ENCODE measurements around the gene PLA2R1.
A peak's percentile ranks its signal among the peaks of the same experiment; 100 is the strongest.

Gene PLA2R1

DNA sequence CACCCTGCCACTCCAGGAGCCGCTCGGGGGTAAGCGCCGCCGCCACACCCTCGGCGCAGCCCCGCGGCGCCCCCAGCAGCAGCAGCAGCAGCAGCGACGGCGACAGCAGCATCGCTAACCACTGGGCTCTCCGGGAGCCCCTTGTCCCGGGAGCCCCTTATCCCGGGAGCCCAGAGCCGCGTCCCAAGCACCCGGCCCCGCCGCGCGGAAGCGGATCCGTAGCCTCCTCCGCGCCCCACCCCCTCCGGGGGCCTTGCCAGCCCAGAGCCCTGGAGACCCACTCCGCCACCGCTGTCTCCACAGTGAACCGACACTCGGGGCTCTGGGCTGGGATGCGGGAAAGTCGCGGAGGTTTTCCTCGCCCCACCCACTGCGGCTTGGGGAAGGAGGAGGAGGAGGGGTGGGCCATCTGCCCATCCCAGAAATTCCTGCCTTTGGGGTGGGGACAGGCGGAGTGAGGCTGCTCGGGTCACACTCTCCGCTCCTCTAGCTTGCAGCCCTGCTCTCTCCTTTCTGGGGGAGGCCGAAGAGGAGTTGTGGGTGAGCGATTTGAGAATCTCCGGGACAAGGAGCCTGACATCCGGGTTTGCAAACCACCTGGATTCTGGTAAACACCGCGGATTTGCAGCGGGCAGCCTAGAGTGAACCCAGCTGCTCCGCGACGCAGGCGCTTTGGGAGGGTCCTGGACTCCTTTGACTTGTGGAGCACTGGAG is at the start of gene PLA2R1:
Gene PLA2R1 (minus strand): TSS at position 324 of the 714 bp plus-strand sequence. CDS start 212 bp downstream, at position 112.
- Histone ChIP-seq H3K9ac (ENCODE audit: low read length) (no peak within 1 kb of the TSS), H4K20me1 (ENCODE audit: insufficient read depth, low read length) (no peaks in the 10 kb centered on the region), H3K4me2 (ENCODE audit: low read length) (no peak within 1 kb of the TSS), H3K36me3 (replicated peaks; ENCODE audit: low read depth, low read length) (no peaks in the 10 kb centered on the region), H3K27ac (ENCODE audit: low read length) (no peak within 1 kb of the TSS), H3K27me3 (ENCODE audit: low read depth, low read length) (no peaks in the 10 kb centered on the region), H2AFZ (ENCODE audit: low read depth, low read length) (no peak within 1 kb of the TSS), H3K79me2 (ENCODE audit: low read length) (no peaks in the 10 kb centered on the region), H3K4me1 (ENCODE audit: low read length) (no peaks in the 10 kb centered on the region), H3K4me3 (ENCODE audit: low read length) (no peak within 1 kb of the TSS), H3K9me3 (ENCODE audit: insufficient read depth, low read length) (no peaks in the 10 kb centered on the region)
- no peak for TF ChIP-seq EZH2phosphoT487 (IDR thresholded peaks at IDR 0.05; ENCODE audit: low read depth)
- TF ChIP-seq, protein P1, sequence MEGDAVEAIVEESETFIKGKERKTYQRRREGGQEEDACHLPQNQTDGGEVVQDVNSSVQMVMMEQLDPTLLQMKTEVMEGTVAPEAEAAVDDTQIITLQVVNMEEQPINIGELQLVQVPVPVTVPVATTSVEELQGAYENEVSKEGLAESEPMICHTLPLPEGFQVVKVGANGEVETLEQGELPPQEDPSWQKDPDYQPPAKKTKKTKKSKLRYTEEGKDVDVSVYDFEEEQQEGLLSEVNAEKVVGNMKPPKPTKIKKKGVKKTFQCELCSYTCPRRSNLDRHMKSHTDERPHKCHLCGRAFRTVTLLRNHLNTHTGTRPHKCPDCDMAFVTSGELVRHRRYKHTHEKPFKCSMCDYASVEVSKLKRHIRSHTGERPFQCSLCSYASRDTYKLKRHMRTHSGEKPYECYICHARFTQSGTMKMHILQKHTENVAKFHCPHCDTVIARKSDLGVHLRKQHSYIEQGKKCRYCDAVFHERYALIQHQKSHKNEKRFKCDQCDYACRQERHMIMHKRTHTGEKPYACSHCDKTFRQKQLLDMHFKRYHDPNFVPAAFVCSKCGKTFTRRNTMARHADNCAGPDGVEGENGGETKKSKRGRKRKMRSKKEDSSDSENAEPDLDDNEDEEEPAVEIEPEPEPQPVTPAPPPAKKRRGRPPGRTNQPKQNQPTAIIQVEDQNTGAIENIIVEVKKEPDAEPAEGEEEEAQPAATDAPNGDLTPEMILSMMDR (IDR thresholded peaks at IDR 0.05; ENCODE audit: low read depth, low read length) = no peak

DNA sequence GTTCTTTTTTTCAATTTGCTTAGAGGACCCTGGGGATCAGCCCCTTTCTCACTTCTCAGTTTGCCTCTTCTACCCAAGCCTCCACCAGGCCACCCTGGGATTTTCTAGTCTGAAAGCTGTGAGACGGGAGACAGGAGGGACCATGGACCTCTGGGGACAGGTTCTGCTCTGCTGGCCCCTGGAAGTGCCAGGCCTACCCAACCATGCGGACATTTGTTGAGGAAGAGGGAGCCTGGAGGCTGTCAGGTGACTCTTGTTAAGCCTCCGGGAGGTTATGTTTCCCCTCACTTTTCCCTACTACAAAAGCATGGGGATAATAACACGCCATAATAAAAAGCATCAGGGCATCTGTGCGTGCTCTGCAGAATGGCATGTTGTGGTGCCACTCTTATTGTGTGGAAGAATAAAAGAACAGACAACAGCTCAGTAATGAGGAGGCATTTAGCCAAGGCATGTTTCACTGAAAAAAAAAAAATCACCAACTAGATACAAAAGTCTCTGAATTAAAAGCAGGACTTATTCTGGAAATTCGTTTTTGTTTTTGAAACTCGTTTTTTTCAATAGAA is 48.3 kb upstream of the PLA2R1 start:
- Histone ChIP-seq H3K27me3 (ENCODE audit: low read depth, low read length) (peaks cover 35% of the 10 kb centered on the region), H3K36me3 (replicated peaks; ENCODE audit: low read depth, low read length) (no peaks in the 10 kb centered on the region), H3K4me2 (ENCODE audit: low read length) (peak overlapping the region; percentile 39), H3K9me3 (ENCODE audit: insufficient read depth, low read length) (no peaks in the 10 kb centered on the region), H3K27ac (ENCODE audit: low read length) (no peak overlapping the region), H3K9ac (ENCODE audit: low read length) (no peak overlapping the region), H3K4me3 (ENCODE audit: low read length) (no peak overlapping the region), H3K4me1 (ENCODE audit: low read length) (peaks cover 25% of the 10 kb centered on the region), H3K79me2 (ENCODE audit: low read length) (no peaks in the 10 kb centered on the region), H2AFZ (ENCODE audit: low read depth, low read length) (no peak overlapping the region), H4K20me1 (ENCODE audit: insufficient read depth, low read length) (no peaks in the 10 kb centered on the region)
- TF ChIP-seq, protein P1 (IDR thresholded peaks at IDR 0.05; ENCODE audit: low read depth, low read length) = no peak
- no peak for TF ChIP-seq EZH2phosphoT487 (IDR thresholded peaks at IDR 0.05; ENCODE audit: low read depth)

DNA sequence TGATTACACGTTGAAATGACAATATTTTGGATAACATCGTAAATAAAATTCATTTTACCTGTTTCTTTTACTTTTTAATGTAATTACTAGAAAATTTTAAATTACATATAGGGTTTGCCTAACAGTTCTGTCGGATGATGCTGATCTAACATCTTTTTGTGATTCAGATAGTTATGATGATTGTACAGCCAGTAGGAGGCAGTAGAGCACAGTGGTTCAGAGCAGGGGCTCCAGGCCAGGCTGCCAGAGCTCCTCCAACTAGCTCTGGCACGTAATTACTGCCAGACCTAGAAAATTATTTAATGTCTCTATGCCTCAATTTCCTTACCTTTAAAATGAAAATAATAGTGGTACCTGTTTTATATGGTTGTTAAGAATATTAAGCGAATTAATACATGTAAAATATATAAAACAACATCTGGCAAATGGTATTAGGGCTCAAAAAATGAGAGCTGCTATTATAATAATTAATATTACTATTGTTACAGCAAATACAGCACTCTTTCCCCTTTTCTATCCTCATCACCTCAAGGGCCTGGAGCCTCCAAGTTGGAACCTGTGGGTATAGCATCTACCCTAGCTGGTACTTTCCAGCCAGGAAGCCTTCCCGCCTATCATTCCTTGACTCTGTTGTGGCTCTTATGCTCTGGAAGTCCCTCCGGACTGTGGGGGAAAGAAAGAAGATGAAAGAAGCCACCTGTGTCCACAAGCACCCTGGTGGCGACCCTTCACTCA is 47.7 kb upstream of the PLA2R1 start:
- H2AFZ ChIP-seq (ENCODE audit: low read depth, low read length) = no peak overlapping the region
- H3K9me3 ChIP-seq (ENCODE audit: insufficient read depth, low read length) = no peaks in the 10 kb centered on the region
- H3K27me3 ChIP-seq (ENCODE audit: low read depth, low read length) = peaks cover 39% of the 10 kb centered on the region
- H3K4me2 ChIP-seq (ENCODE audit: low read length) = peak overlapping the region; percentile 39
- no peak overlapping the region for H3K27ac ChIP-seq (ENCODE audit: low read length)
- no peak overlapping the region for H3K4me3 ChIP-seq (ENCODE audit: low read length)
- peaks cover 25% of the 10 kb centered on the region for H3K4me1 ChIP-seq (ENCODE audit: low read length)
- H4K20me1 ChIP-seq (ENCODE audit: insufficient read depth, low read length) = no peaks in the 10 kb centered on the region
- H3K36me3 ChIP-seq (replicated peaks; ENCODE audit: low read depth, low read length) = no peaks in the 10 kb centered on the region
- TF ChIP-seq, protein P1 (IDR thresholded peaks at IDR 0.05; ENCODE audit: low read depth, low read length) = peak; percentile 89
- no peak for TF ChIP-seq EZH2phosphoT487 (IDR thresholded peaks at IDR 0.05; ENCODE audit: low read depth)
- H3K79me2 ChIP-seq (ENCODE audit: low read length) = no peaks in the 10 kb centered on the region
- no peak overlapping the region for H3K9ac ChIP-seq (ENCODE audit: low read length)

DNA sequence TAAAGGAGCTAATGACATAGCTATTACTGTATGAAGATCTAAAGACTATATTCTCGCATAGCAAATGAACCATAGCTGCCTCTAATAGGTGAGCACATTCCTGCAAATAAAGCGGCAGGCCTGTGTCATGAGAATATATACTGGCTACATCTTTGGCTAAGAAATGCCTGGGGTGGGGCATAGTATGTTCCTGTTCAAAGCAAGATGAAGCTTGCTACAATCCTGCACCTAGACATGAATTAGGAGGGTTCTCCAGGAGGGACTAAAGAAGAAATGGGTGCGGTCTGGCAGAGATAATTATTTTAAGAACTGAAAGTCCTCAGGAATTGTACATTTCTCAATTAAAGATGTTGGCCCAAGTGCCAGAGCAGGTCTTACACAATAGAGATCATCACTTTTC is 46.8 kb upstream of the PLA2R1 start:
- no peaks in the 10 kb centered on the region for H3K9me3 ChIP-seq (ENCODE audit: insufficient read depth, low read length)
- no peak overlapping the region for H3K4me2 ChIP-seq (ENCODE audit: low read length)
- H3K4me1 ChIP-seq (ENCODE audit: low read length) = peaks cover 25% of the 10 kb centered on the region
- H2AFZ ChIP-seq (ENCODE audit: low read depth, low read length) = no peak overlapping the region
- H3K9ac ChIP-seq (ENCODE audit: low read length) = no peak overlapping the region
- peaks cover 46% of the 10 kb centered on the region for H3K27me3 ChIP-seq (ENCODE audit: low read depth, low read length)
- no peaks in the 10 kb centered on the region for H4K20me1 ChIP-seq (ENCODE audit: insufficient read depth, low read length)
- TF ChIP-seq, protein P1 (IDR thresholded peaks at IDR 0.05; ENCODE audit: low read depth, low read length) = no peak
- TF ChIP-seq EZH2phosphoT487 (IDR thresholded peaks at IDR 0.05; ENCODE audit: low read depth) = no peak
- H3K4me3 ChIP-seq (ENCODE audit: low read length) = no peak overlapping the region
- no peaks in the 10 kb centered on the region for H3K79me2 ChIP-seq (ENCODE audit: low read length)
- H3K27ac ChIP-seq (ENCODE audit: low read length) = no peak overlapping the region
- no peaks in the 10 kb centered on the region for H3K36me3 ChIP-seq (replicated peaks; ENCODE audit: low read depth, low read length)

Data from OCI-LY3 (cell line).